H9 (cell line): ENCODE results near the gene PARD3. TPM values are rescaled to one million over a fixed set of nuclear protein-coding genes. Genes with fewer than 3 reads are reported as not detected.
"Not testable (repeated sequence)": the region's sequence is repeated elsewhere in the genome, so short reads cannot be mapped to it uniquely, and the experiment has no call there.

Experiments used
- DNase-seq: peaks from one replicate; pipeline ENCODE4 v3.0.0-alpha.2; 2017
- H2AFZ ChIP-seq: one replicate; pipeline ENCODE4 v1.6.1; 2013; ENCODE audit warnings: mild to moderate bottlenecking, low read length, control low read depth, moderate library complexity
- H2AK5ac ChIP-seq: 2 replicates; pipeline ENCODE4 v1.6.1; 2013; ENCODE audit warnings: low read length, control low read depth, mixed read lengths; ENCODE audit not compliant: insufficient read length
- H2BK120ac ChIP-seq: one replicate; pipeline ENCODE4 v1.6.1; 2013; ENCODE audit warnings: low read depth, mild to moderate bottlenecking, low read length, control low read depth, inconsistent platforms; ENCODE audit not compliant: poor library complexity, severe bottlenecking
- H2BK12ac ChIP-seq: 2 replicates; pipeline ENCODE4 v1.6.1; 2013; ENCODE audit warnings: low read length, control low read depth, mixed read lengths, low read depth; ENCODE audit not compliant: insufficient read length
- H2BK15ac ChIP-seq: 2 replicates; pipeline ENCODE4 v1.6.1; 2013; ENCODE audit warnings: low read depth, low read length, control low read depth
- H2BK20ac ChIP-seq: one replicate; pipeline ENCODE4 v1.6.1; 2013; ENCODE audit warnings: low read depth, mild to moderate bottlenecking, low read length, control low read depth, inconsistent platforms; ENCODE audit not compliant: poor library complexity, severe bottlenecking
- H2BK5ac ChIP-seq: 2 replicates; pipeline ENCODE4 v1.6.1; 2013; ENCODE audit warnings: low read length, control low read depth, mixed read lengths; ENCODE audit not compliant: insufficient read length
- H3K14ac ChIP-seq: 2 replicates; pipeline ENCODE4 v1.6.1; 2013; ENCODE audit warnings: low read length, control low read depth; ENCODE audit not compliant: insufficient read depth
- H3K18ac ChIP-seq: 2 replicates; pipeline ENCODE4 v1.6.1; 2013; ENCODE audit warnings: low read depth, mild to moderate bottlenecking, mixed read lengths, low read length, control low read depth; ENCODE audit not compliant: insufficient read length
- H3K23ac ChIP-seq: 2 replicates; pipeline ENCODE4 v1.6.1; 2013; ENCODE audit warnings: low read length, control low read depth, mixed read lengths, low read depth; ENCODE audit not compliant: insufficient read length
- H3K23me2 ChIP-seq: 2 replicates; pipeline ENCODE4 v1.6.1; 2013; ENCODE audit warnings: low read depth, mild to moderate bottlenecking, mixed read lengths, low read length, control low read depth; ENCODE audit not compliant: insufficient read length, poor library complexity, severe bottlenecking
- H3K27ac ChIP-seq: 2 replicates; pipeline ENCODE4 v1.5.1; 2013; ENCODE audit warnings: low read length, control low read depth, mixed read lengths, low read depth; ENCODE audit not compliant: insufficient read length
- H3K27me3 ChIP-seq: 2 replicates; pipeline ENCODE4 v1.6.1; 2013; ENCODE audit warnings: low read length, control low read depth, inconsistent platforms; ENCODE audit not compliant: insufficient read depth
- H3K4ac ChIP-seq: 2 replicates; pipeline ENCODE4 v1.6.1; 2013; ENCODE audit warnings: low read depth, mild to moderate bottlenecking, control low read depth, inconsistent platforms, low read length, moderate library complexity
- H3K4me1 ChIP-seq: 2 replicates; pipeline ENCODE4 v1.6.1; 2013; ENCODE audit warnings: low read length, control low read depth, inconsistent platforms; ENCODE audit not compliant: insufficient read depth
- H3K4me2 ChIP-seq: 2 replicates; pipeline ENCODE4 v1.6.1; 2013; ENCODE audit warnings: low read length, control low read depth, mixed read lengths; ENCODE audit not compliant: insufficient read length, insufficient read depth
- H3K56ac ChIP-seq: 2 replicates; pipeline ENCODE4 v1.6.1; 2013; ENCODE audit warnings: low read depth, mild to moderate bottlenecking, mixed read lengths, low read length, control low read depth; ENCODE audit not compliant: insufficient read length
- H3K79me1 ChIP-seq: 2 replicates; pipeline ENCODE4 v1.6.1; 2013; ENCODE audit warnings: low read depth, mild to moderate bottlenecking, moderate library complexity, low read length, control low read depth, inconsistent platforms; ENCODE audit not compliant: insufficient read depth, poor library complexity, severe bottlenecking
- H3K79me2 ChIP-seq: 2 replicates; pipeline ENCODE4 v1.6.1; 2013; ENCODE audit warnings: low read length, control low read depth, inconsistent platforms; ENCODE audit not compliant: insufficient read depth
- H3K9ac ChIP-seq: 2 replicates; pipeline ENCODE4 v1.6.1; 2013; ENCODE audit warnings: low read length, control low read depth, mixed read lengths; ENCODE audit not compliant: insufficient read length; ENCODE audit errors: extremely low read depth
- H3K9me3 ChIP-seq: one replicate; pipeline ENCODE4 v1.6.1; 2013; ENCODE audit warnings: low read depth, low read length, inconsistent platforms; ENCODE audit not compliant: control insufficient read depth
- H3T11ph ChIP-seq: one replicate; pipeline ENCODE4 v1.6.1; 2013; ENCODE audit warnings: mild to moderate bottlenecking, low read length, control low read depth, inconsistent platforms
- H4K20me1 ChIP-seq: one replicate; pipeline ENCODE4 v1.6.1; 2013; ENCODE audit not compliant: control insufficient read depth, insufficient read length, insufficient read depth
- H4K5ac ChIP-seq: 2 replicates; pipeline ENCODE4 v1.6.1; 2013; ENCODE audit warnings: low read depth, mild to moderate bottlenecking, mixed read lengths, low read length, control low read depth; ENCODE audit not compliant: insufficient read length
- H4K8ac ChIP-seq: replicated peaks from 2 replicates; pipeline ENCODE4 v1.6.1; 2013; ENCODE audit warnings: low read length, control low read depth, mixed read lengths, low read depth; ENCODE audit not compliant: insufficient read length
- H4K91ac ChIP-seq: 2 replicates; pipeline ENCODE4 v1.6.1; 2013; ENCODE audit warnings: low read depth, mild to moderate bottlenecking, moderate library complexity, mixed read lengths, low read length, control low read depth; ENCODE audit not compliant: insufficient read length
- H3K27ac Mint-ChIP-seq, 3 experiments: 2 replicates in 2 of 3; 3 replicates in 1 of 3; pipeline ENCODE4 v1.8.0; 2020 to 2021; ENCODE audit warnings: mixed read lengths in 3 of 3, mild to moderate bottlenecking in 1 of 3, moderate library complexity in 1 of 3
- H3K27me3 Mint-ChIP-seq: 2 replicates; pipeline ENCODE4 v1.8.0; 2021; ENCODE audit warnings: low read depth, mild to moderate bottlenecking, moderate library complexity, mixed read lengths
- H3K36me3 Mint-ChIP-seq, 3 experiments: 2 replicates in 2 of 3; 3 replicates in 1 of 3; pipeline ENCODE4 v1.8.0; 2020 to 2021; ENCODE audit warnings: low read depth in 3 of 3, mixed read lengths in 3 of 3; ENCODE audit not compliant: insufficient read depth in 1 of 3
- H3K4me1 Mint-ChIP-seq, 2 experiments: 2 replicates each; pipeline ENCODE4 v1.8.0; 2020; ENCODE audit warnings: mixed read lengths in 2 of 2
- H3K4me3 Mint-ChIP-seq, 2 experiments: 2 replicates in 1 of 2; 3 replicates in 1 of 2; pipeline ENCODE4 v1.8.0; 2020 to 2021; ENCODE audit warnings: mild to moderate bottlenecking in 2 of 2, mixed read lengths in 2 of 2, moderate library complexity in 1 of 2
- H3K9me3 Mint-ChIP-seq, 2 experiments: 2 replicates in 1 of 2; 3 replicates in 1 of 2; pipeline ENCODE4 v1.8.0; 2020; ENCODE audit warnings: mild to moderate bottlenecking in 2 of 2, mixed read lengths in 2 of 2, moderate library complexity in 1 of 2
- WGBS: extraction: QIAGEN DNeasy Blood & Tissue Kit; methylation state at CpG from one replicate; pipeline ENCODE4 v1.1.7; 2013; ENCODE audit warnings: missing lambda C conversion rate, low lambda C conversion rate, mixed read lengths; ENCODE audit not compliant: insufficient read length; ENCODE audit errors: extremely low coverage; 5-methylcytosine and 5-hydroxymethylcytosine counted together
- total RNA-seq: library from RNA; stranded (reverse); gene quantifications from 2 replicates; pipeline ENCODE4 v1.2.1, GENCODE V29; 2021
- TF ChIP-seq, protein P1 (sequence below): fragments of 200-600 bp; sonication (generic); conservative IDR thresholded peaks from 3 replicates; pipeline ENCODE4 v1.8.0; 2021; ENCODE audit warnings: antibody characterized with exemption, mild to moderate bottlenecking

The PARD3 gene
- total RNA-seq, 1 experiment from 2014 or later: 44.7 TPM

- Histone ChIP-seq H3K56ac (no peak overlapping the region), H3K14ac (no peak overlapping the region), H4K5ac (no peak overlapping the region), H2BK120ac (no peak overlapping the region), H4K91ac (no peak overlapping the region), H2BK20ac (no peak overlapping the region), H3K18ac (no peak overlapping the region), H3K4ac (no peak overlapping the region), H3K79me2 (peaks cover 27% of the 10 kb centered on the region; the same call in 1 of the 2 replicates), H3K4me1 (peaks cover 7% of the 10 kb centered on the region), H4K8ac (no peak overlapping the region), H3K9me3 (no peaks in the 10 kb centered on the region), H3T11ph (no peak overlapping the region), H2AFZ (no peak overlapping the region), H3K23ac (no peak overlapping the region), H2AK5ac (no peak overlapping the region), H3K9ac (no peak overlapping the region), H2BK15ac (no peak overlapping the region), H2BK5ac (no peak overlapping the region), H3K27me3 (no peaks in the 10 kb centered on the region), H3K27ac (no peak overlapping the region), H3K79me1 (peaks cover 13% of the 10 kb centered on the region), H3K23me2 (no peaks in the 10 kb centered on the region), H2BK12ac (no peak overlapping the region), H3K4me2 (no peak overlapping the region), H4K20me1 (no peaks in the 10 kb centered on the region)
- Mint-ChIP-seq H3K9me3 (no peaks in the 10 kb centered on the region; a peak in 1 of 5 replicates), H3K27me3 (no peaks in the 10 kb centered on the region), H3K27ac (peak overlapping the region in 1 of 3 experiments; percentile 47; a peak in 3 of 7 replicates), H3K4me1 (peaks cover 33 to 43% of the 10 kb centered on the region in 2 experiments), H3K4me3 (no peak overlapping the region), H3K36me3 (no peaks in the 10 kb centered on the region)
- DNase-seq: no peak
- TF ChIP-seq, protein P1, sequence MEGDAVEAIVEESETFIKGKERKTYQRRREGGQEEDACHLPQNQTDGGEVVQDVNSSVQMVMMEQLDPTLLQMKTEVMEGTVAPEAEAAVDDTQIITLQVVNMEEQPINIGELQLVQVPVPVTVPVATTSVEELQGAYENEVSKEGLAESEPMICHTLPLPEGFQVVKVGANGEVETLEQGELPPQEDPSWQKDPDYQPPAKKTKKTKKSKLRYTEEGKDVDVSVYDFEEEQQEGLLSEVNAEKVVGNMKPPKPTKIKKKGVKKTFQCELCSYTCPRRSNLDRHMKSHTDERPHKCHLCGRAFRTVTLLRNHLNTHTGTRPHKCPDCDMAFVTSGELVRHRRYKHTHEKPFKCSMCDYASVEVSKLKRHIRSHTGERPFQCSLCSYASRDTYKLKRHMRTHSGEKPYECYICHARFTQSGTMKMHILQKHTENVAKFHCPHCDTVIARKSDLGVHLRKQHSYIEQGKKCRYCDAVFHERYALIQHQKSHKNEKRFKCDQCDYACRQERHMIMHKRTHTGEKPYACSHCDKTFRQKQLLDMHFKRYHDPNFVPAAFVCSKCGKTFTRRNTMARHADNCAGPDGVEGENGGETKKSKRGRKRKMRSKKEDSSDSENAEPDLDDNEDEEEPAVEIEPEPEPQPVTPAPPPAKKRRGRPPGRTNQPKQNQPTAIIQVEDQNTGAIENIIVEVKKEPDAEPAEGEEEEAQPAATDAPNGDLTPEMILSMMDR: no peak
- no CpG with 5 or more reads among the region's 1 CpG for WGBS
Measured at GRCh38 chr10:34707656-34708055, 107.4 kb downstream of the PARD3 start.

GRCh38 chr10:34706992-34707391 is 108.1 kb downstream of the PARD3 start:
- not testable (repeated sequence) for H4K20me1 ChIP-seq, H3K27me3 Mint-ChIP-seq, H3K4me2 ChIP-seq, H3K27ac Mint-ChIP-seq, H3K9ac ChIP-seq, H3K36me3 Mint-ChIP-seq, H3K23me2 ChIP-seq, H2BK12ac ChIP-seq, H3K27me3 ChIP-seq, H3K56ac ChIP-seq, H2BK120ac ChIP-seq, H2BK20ac ChIP-seq, H3K14ac ChIP-seq, H3K4ac ChIP-seq, H4K91ac ChIP-seq, H3K4me1 ChIP-seq, H3K9me3 Mint-ChIP-seq, H3T11ph ChIP-seq, H2AK5ac ChIP-seq, H4K8ac ChIP-seq, H2BK5ac ChIP-seq, H2AFZ ChIP-seq, H3K9me3 ChIP-seq, H3K4me3 Mint-ChIP-seq, H3K27ac ChIP-seq, DNase-seq, H3K18ac ChIP-seq, H4K5ac ChIP-seq, H3K23ac ChIP-seq, H2BK15ac ChIP-seq
- peaks cover 30 to 41% of the 10 kb centered on the region in 2 experiments for H3K4me1 Mint-ChIP-seq
- H3K79me1 ChIP-seq: peaks cover 13% of the 10 kb centered on the region
- WGBS: no CpG with 5 or more reads among the region's 4 CpGs
- H3K79me2 ChIP-seq: peaks cover 21% of the 10 kb centered on the region; the same call in 1 of the 2 replicates
